ENCODE results near the gene CARD18. TPM values are rescaled to one million over a fixed set of nuclear protein-coding genes. Genes with fewer than 3 reads are reported as not detected.

The CARD18 gene
- total RNA-seq, 1 donor from 2014 or later: not detected

DNA sequence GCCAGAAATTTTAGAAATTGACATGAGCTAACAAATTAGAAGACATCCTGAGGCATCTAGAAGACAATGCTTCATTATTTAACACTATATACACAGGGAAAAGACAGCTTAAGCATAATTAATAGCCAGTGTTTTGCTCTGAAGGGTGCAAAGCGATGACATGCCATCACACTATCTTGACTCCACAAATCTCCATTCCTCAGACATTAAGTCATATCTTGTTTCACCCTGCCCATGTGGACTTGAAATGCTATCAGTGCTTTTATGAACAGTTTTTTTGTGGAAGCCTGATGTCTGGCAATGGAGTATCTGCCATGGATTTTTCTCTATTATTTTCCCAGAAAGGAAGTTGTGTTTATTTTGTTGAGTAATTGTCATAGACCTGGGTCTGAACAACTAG is 2.3 kb downstream of the CARD18 start:
- Mint-ChIP-seq H3K9me3 (no peaks in the 10 kb centered on the region), H3K4me3 (no peak overlapping the region), H3K27me3 (ENCODE audit: low read depth) (peaks cover 6% of the 10 kb centered on the region), H3K36me3 (ENCODE audit: low read depth) (no peaks in the 10 kb centered on the region), H3K27ac (ENCODE audit: unreplicated experiment) (no peak overlapping the region), H3K4me1 (no peaks in the 10 kb centered on the region)
- no peak for DNase-seq (ENCODE audit: low read depth, low spot score)
- TF ChIP-seq, protein P1, sequence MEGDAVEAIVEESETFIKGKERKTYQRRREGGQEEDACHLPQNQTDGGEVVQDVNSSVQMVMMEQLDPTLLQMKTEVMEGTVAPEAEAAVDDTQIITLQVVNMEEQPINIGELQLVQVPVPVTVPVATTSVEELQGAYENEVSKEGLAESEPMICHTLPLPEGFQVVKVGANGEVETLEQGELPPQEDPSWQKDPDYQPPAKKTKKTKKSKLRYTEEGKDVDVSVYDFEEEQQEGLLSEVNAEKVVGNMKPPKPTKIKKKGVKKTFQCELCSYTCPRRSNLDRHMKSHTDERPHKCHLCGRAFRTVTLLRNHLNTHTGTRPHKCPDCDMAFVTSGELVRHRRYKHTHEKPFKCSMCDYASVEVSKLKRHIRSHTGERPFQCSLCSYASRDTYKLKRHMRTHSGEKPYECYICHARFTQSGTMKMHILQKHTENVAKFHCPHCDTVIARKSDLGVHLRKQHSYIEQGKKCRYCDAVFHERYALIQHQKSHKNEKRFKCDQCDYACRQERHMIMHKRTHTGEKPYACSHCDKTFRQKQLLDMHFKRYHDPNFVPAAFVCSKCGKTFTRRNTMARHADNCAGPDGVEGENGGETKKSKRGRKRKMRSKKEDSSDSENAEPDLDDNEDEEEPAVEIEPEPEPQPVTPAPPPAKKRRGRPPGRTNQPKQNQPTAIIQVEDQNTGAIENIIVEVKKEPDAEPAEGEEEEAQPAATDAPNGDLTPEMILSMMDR (conservative IDR thresholded peaks at IDR 0.05): no peak

DNA sequence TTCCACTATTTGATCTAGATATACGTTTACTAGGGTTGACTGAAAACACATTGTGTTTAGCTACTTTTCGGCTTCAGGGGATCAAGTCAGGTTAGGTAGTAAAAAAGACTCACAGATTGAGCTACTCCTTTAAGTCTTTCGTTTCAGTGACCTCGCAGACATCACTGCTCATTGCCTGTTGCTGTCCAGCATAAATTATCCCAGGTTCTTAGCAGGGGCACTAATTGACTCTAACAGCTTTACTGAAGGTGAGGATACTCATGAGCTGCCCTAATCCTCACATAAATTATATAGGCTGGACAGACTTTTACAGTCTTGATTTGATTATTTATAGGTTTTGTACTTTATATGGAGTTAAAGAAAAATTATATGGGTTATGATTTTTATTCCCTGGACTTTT is 3.7 kb downstream of the CARD18 start:
- DNase-seq (ENCODE audit: low read depth, low spot score): no peak
- peaks cover 2% of the 10 kb centered on the region for H3K27me3 Mint-ChIP-seq (ENCODE audit: low read depth)
- no peaks in the 10 kb centered on the region for H3K4me1 Mint-ChIP-seq
- no peak overlapping the region for H3K27ac Mint-ChIP-seq (ENCODE audit: unreplicated experiment)
- H3K9me3 Mint-ChIP-seq: peaks cover 5% of the 10 kb centered on the region
- peaks cover 2% of the 10 kb centered on the region for H3K36me3 Mint-ChIP-seq (ENCODE audit: low read depth)
- no peak overlapping the region for H3K4me3 Mint-ChIP-seq
- TF ChIP-seq, protein P1 (conservative IDR thresholded peaks at IDR 0.05): no peak

DNA sequence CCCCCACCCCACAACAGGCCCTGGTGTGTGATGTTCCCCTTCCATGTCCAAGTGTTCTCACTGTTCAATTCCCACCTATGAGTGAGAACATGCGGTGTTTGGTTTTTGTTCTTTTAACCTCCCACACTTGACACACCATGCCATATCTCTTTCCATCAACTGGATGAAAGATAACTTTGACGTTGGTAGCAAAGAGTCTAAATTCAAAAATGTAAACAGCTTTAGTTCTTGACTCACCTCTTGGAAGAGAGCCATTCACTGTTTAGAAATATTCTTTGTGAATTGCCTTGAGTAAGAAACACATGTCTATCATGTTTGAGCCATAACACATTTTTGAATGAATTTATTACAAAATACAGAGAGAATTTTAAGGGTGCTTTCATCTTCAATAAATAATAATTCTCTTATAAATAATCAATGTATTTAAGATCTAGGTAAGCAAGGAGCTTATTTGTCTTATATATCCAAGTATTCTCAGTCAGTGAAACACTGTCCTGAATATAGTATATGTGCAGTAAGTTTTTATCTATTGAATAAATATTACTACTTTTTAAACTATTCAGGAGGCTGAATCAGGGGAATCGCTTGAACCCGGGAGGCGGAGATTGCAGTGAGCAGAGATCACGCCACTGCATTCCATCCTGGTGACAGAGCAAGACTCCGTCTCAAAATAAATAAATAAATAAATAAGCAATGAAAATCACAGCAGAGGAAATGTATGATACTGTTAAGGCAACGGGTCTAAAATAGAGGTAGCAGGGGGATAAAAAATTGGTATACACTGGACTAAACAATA is 6.7 kb downstream of the CARD18 start:
- no peaks in the 10 kb centered on the region for H3K27me3 Mint-ChIP-seq (ENCODE audit: low read depth)
- DNase-seq (ENCODE audit: low read depth, low spot score): no peak
- no peak overlapping the region for H3K4me3 Mint-ChIP-seq
- H3K4me1 Mint-ChIP-seq: no peaks in the 10 kb centered on the region
- H3K9me3 Mint-ChIP-seq: peaks cover 9% of the 10 kb centered on the region
- TF ChIP-seq, protein P1 (conservative IDR thresholded peaks at IDR 0.05): no peak
- no peak overlapping the region for H3K27ac Mint-ChIP-seq (ENCODE audit: unreplicated experiment)
- peaks cover 2% of the 10 kb centered on the region for H3K36me3 Mint-ChIP-seq (ENCODE audit: low read depth)

DNA sequence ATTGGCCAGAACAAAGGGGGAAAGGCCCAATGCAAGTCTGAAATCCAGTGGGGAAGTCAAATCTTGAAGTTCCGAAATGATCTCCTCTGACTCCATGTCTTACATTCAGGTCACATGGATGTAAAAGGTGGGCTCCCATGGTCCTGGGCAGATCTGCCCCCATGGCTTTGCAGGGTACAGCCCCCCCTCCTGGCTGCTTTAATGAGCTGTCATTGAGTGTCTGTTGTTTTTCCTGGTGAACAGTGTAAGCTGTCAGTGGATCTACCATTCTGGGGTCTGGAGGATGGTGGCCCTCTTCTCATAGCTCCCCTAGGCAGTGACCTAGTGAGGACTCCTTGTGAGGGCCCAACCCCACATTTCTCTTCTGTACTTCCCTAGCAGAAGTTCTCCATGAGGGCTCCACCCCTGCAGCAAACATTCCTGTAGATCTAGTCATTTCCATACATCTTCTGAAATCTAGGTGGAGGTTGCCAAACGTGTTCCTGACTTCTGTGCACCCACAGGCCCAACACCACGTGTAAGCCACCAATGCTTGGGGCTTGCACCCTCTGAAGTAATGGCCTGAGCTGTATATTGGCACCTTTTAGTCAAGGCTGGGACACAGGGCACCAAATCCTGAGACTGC is 9.3 kb downstream of the CARD18 start:
- Mint-ChIP-seq H3K27ac (ENCODE audit: unreplicated experiment) (no peak overlapping the region), H3K9me3 (peaks cover 9% of the 10 kb centered on the region), H3K27me3 (ENCODE audit: low read depth) (no peaks in the 10 kb centered on the region), H3K4me3 (no peak overlapping the region), H3K36me3 (ENCODE audit: low read depth) (peaks cover 2% of the 10 kb centered on the region), H3K4me1 (no peaks in the 10 kb centered on the region)
- TF ChIP-seq, protein P1 (conservative IDR thresholded peaks at IDR 0.05): no peak
- DNase-seq (ENCODE audit: low read depth, low spot score): no peak

DNA sequence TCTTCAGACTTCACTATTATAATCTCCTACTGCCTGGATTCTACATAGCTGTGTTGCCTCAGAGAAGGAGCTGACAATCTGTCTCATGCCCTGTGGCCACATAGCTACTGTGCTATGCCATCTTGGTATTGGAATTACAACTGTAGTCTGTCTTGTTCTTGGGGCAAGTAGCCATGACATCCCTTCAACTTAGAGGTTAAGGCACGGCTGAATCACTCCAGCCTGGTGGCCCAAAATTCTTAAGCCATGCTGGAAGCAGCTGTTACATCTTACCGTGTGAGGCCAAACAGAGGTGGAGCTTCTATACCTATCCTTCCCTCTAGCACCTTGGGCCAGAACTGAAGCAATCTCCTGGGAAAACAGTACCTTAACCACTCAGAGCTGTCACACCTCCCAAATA is 14.8 kb downstream of the CARD18 start:
- H3K4me1 Mint-ChIP-seq: no peaks in the 10 kb centered on the region
- peaks cover 4% of the 10 kb centered on the region for H3K9me3 Mint-ChIP-seq
- no peaks in the 10 kb centered on the region for H3K36me3 Mint-ChIP-seq (ENCODE audit: low read depth)
- no peaks in the 10 kb centered on the region for H3K27me3 Mint-ChIP-seq (ENCODE audit: low read depth)
- H3K27ac Mint-ChIP-seq (ENCODE audit: unreplicated experiment): no peak overlapping the region
- DNase-seq (ENCODE audit: low read depth, low spot score): no peak
- no peak overlapping the region for H3K4me3 Mint-ChIP-seq
- TF ChIP-seq, protein P1 (conservative IDR thresholded peaks at IDR 0.05): no peak
